DMS53 treated with DMSO at 0.1 percent for 48 hours (cell line): Measurements from ENCODE around the gene SELENOF.
A peak's percentile ranks its signal among the peaks of the same experiment; 100 is the strongest.

Experiments used
- DNase-seq: peaks from one replicate; lab custom pipeline; 2025; ENCODE audit not compliant: unreplicated experiment; lab: John Stamatoyannopoulos, UW

SELENOF gene

GRCh38 chr1:86860020-86860419 lies 53.9 kb downstream of the SELENOF start:
- no peak for DNase-seq

DNA sequence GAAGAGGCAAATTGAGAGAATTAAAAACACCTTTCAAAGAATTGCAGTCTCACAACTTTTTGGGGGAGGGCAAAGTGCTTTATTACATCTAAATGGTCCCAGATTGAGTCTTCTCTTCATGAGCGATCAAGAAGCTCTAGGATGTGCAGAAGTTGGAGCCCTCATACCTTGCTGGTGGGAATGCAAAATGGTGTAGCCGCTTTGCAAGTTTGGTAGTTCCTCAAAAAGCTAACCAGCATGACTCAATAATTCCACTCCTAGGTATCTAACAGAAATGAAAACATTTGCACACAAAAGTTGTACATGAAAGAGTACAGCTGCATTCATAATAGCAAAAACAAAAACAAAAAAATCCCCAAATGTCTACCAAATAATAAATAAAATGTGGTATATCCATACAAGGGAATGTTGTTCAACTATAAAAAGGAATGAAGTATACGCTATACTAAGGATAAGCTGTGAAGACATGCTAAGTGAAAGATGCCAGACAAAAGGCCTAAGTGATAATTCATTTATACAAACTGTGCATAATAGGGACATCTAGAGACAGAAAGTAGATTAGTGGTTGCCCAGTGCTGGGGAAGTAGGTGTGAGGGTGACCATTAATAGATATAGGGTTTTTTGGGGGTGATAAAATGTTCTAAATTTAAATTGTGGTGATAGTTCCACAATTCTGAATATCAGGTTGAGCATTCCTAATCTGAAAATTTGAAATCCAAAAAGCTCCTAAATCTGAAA lies 55.2 kb downstream of the SELENOF start:
- no peak for DNase-seq

DNA sequence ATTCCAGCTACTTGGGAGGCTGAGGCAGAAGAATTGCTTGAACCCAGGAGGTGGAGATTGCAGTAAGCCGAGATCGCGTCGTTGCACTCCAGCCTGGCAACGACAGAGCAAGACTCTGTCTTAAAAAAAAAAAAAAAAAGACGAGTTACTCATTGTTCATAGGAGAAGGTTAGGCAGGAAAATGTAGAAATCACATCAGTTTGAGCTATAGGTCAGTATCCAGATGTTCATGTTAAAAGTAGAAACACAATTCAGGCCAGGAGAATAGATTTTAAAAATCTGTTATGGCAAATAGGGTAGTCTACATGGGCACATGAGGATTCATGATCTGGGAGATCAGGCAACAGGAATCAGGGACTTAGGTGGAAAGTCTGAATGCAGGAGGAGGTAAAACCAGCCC lies 57.7 kb downstream of the SELENOF start:
- DNase-seq = no peak

GRCh38 chr1:86854352-86854751 lies 59.6 kb downstream of the SELENOF start:
- no peak for DNase-seq

DNA sequence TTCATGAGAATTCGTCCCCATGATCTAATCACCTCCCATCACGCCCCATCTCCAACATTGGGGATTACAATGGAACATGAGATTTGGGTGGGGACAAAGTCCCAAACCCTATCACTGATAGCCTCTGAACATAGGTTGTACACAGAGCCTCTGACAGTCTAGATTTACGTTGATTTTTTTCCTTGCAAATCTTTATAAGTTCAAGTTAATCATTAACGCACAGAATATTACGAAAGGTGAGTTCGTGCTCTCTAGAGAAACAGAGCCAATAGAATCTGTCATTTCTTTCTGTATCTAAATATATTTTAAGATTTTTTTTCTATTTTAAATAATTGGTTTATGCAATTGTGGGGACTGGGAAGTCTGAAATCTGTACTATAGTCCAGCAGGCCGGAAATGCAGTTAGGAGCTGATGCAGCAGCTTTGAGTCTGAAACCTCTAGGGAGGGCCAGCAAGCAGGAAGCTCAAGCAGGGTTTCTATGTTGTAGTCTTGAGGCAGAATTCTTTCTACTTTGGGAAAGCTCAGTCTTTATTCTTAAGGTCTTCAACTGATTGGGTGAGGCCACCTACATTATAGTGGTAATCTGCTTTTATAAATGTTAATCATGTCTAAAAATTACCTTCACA lies 61.0 kb downstream of the SELENOF start:
- DNase-seq = peak; percentile 96

DNA sequence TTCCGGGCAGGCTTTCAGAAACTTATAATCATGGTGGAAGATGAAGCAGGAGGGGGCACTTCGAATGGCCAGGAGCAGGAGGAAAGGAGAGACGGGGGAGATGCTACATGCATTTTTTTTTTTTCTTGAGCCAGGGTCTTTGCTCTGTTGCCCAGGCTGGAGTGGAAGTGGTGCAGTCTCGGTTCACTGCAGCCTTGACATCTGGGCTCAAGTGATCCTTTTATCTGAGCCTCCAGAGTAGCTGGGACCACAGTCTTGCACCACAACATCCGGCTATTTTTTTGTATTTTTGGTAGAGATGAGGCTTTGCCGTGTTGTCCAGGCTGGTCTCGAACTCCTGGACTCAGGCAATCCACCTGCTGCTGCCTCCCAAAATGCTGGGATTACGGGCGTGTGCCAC lies 61.6 kb downstream of the SELENOF start:
- DNase-seq = no peak

GRCh38 chr1:86849756-86850155 lies 64.2 kb downstream of the SELENOF start:
- DNase-seq = no peak

DNA sequence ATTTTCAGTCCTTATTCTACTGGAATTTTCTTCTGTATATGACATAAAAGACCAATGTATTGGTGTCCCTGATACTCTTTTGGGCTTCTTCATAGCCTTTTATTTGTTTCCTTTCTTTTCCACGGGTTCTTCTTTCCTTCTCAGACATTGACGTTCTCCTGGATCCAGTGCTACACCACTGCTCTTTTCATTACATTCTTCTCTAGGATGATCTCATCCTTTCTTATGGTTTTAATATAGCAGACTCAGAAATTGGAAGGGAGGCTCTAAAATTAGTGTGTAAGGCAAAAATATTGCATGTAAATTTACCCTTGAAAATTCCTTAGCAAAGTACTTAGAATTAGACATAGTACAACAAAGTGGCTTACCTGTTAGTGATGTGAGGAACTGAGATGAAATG lies 65.3 kb downstream of the SELENOF start:
- DNase-seq = no peak

- no peak for DNase-seq
Observed at GRCh38 chr1:86846164-86846647, 67.7 kb downstream of the SELENOF start.

- no peak for DNase-seq
Observed at GRCh38 chr1:86845514-86845913, 68.4 kb downstream of the SELENOF start.

GRCh38 chr1:86841116-86841515 lies 72.8 kb downstream of the SELENOF start:
- DNase-seq = no peak

GRCh38 chr1:86833461-86834215 lies 80.3 kb downstream of the SELENOF start:
- DNase-seq = peak; percentile 96

GRCh38 chr1:86832433-86832832 lies 81.5 kb downstream of the SELENOF start:
- no peak for DNase-seq

DNA sequence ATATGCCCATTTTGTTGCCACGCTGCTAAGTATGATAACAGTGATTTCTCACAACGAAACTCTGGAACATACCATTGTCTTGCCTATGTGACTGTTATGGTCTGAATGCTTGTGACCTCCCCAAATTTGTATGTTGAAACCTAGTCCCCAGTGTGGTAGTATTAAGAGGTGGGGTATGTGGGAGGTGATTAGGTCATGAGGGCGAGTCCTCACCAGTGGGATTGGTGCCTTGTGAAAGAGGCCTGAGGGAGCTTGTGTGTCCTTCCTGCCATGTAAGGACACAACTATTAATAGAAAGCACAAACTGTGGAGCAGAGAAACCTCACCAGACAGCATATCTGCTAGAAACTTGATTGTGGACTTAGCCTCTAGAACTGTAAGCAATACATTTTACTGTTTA lies 84.6 kb downstream of the SELENOF start:
- no peak for DNase-seq

GRCh38 chr1:86828024-86828423 lies 85.9 kb downstream of the SELENOF start:
- DNase-seq = no peak

GRCh38 chr1:86826856-86827255 lies 87.1 kb downstream of the SELENOF start:
- no peak for DNase-seq

DNA sequence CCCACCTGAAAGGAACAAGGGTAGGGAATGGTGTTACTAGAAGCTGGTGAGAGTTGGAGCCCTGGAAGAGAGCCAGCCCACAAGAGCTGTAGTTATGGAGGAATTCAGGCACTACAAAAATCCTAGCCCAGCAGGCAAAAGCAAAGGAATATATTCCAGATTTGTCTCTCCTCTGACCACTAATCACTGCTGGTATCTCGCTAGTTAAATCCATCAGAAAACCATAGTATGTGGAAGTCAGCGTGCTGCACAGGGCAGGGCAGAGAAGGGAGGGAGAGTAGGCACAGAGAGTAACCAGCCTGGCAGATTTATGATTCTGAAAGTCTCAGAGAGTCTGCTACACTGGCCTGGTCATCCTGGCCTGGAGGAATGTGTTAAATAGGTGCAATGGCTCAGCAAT lies 88.6 kb downstream of the SELENOF start:
- DNase-seq = no peak

DNA sequence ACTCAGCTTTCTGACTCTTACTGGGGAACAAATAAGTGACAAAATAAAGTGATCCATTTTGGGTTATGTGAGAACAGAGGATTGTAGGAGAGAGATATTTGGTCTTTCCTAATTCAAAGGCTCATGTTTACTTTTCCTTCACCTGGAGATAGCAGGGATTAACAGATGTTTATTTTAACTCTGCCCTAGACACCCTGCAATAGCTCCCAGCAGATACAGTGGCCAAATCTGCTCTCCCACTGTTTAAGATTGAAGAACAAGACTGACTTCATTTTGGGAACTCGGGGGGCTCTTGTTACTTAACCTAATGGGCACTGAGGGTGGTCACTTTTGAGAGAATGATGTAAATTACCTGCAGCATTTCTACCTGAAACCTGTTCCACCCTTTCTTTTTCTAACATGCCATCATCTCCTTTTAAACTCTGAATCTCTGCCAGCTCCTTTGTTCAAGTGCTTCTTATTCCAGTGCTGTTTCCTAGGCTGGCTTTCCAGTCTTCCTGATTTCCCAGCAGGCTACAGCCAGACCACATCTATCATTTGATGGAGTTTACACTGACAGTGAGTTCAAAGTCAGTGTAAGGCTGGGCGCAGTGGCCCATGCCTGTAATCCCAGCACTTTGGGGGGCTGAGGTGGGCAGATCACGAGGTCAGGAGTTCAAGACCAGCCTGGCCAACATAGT lies 90.0 kb downstream of the SELENOF start:
- peak; percentile 53 for DNase-seq

DNA sequence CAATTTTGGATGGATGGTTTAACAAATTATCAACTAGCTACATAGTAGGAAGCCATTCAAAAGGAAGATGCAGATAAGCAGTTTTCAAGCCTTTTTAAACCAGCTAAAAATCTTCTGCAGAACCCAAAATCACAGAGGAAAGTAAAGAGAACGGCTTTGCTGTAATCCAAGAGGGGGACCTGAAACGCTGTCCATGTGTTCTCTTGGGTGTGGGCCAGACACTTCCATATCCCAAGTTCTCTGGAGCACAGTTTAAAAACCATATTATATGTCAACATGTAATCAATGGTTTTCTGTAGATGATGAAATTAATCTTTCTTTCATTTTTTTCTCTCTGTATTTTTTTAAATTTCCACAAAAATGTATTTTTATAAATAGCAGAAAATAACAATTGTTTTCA lies 90.5 kb downstream of the SELENOF start:
- no peak for DNase-seq

DNA sequence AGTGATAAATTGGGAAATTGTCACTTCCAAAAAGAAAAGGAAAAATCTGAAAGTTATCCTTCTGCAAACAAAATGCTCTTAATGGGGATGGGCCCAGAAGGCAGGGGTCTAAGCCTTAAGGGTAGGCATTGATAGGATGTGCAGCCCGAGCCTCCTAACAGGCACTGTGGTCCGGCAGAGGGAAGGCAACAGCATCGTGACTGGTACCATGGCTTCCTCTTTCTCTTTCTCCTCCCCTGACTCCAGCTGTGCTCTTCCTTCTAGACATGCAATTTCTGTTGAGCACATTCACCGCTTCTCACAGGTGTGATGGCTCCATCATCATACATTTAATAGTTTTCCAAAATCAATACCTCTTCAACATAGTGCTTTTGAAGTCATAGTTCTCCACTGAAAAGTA lies 91.5 kb downstream of the SELENOF start:
- no peak for DNase-seq

DNA sequence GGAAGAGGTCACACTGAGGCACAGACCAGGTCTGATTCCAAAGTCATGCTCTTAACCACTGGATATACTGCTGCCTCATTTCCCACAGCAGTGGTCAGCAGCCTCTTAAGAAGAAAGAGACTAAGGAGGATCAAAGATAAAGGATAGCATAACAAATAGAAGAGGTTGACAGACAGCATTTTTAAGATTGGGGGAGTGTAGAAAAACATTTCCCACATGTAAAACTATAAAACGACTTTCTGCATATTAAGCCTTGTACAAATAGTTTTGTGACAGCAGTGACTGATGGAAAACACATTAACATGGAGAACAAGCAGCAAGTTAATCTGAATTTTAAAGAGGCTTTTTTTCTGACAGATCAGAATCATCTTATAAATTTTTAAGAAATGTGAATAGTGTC lies 92.0 kb downstream of the SELENOF start:
- no peak for DNase-seq
